Neural progenitor cell (in vitro differentiated cells): ENCODE results near the gene KIF2C. TPM values are rescaled to one million over a fixed set of nuclear protein-coding genes. Genes with fewer than 3 reads are reported as not detected.
"Not testable (repeated sequence)": the region's sequence is repeated elsewhere in the genome, so short reads cannot be mapped to it uniquely, and the experiment has no call there.

Source experiments
- DNase-seq: peaks from one replicate; pipeline ENCODE4 v3.0.0-alpha.2; 2016; ENCODE audit warnings: low spot score
- H2AFZ ChIP-seq: fragments of 200-600 bp; sonication (generic); replicated peaks from 2 replicates; pipeline ENCODE4 v1.6.1; 2016; ENCODE audit warnings: antibody characterized with exemption
- H3F3A ChIP-seq: fragments of 200-600 bp; sonication (generic); 2 replicates; pipeline ENCODE4 v1.6.1; 2016; ENCODE audit warnings: antibody characterized with exemption, low read depth
- H3K27ac ChIP-seq: fragments of 200-600 bp; sonication (generic); 2 replicates; pipeline ENCODE4 v1.5.1; 2016; ENCODE audit warnings: mild to moderate bottlenecking
- H3K27me3 ChIP-seq: fragments of 200-600 bp; sonication (generic); 2 replicates; pipeline ENCODE4 v1.6.1; 2016; ENCODE audit warnings: mild to moderate bottlenecking, moderate library complexity
- H3K36me3 ChIP-seq: fragments of 200-600 bp; sonication (generic); 2 replicates; pipeline ENCODE4 v1.5.1; 2016
- H3K4me1 ChIP-seq: fragments of 200-600 bp; sonication (generic); 2 replicates; pipeline ENCODE4 v1.6.1; 2016; ENCODE audit warnings: mixed run types
- H3K4me2 ChIP-seq: fragments of 200-600 bp; sonication (generic); 2 replicates; pipeline ENCODE4 v1.6.1; 2016
- H3K4me3 ChIP-seq: fragments of 200-600 bp; sonication (generic); 2 replicates; pipeline ENCODE4 v1.5.1; 2016
- H3K79me2 ChIP-seq: fragments of 200-600 bp; sonication (generic); 2 replicates; pipeline ENCODE4 v1.6.1; 2016; ENCODE audit warnings: low read depth
- H3K9ac ChIP-seq: fragments of 200-600 bp; sonication (generic); 2 replicates; pipeline ENCODE4 v1.6.1; 2016
- H3K9me3 ChIP-seq: fragments of 200-600 bp; sonication (generic); 2 replicates; pipeline ENCODE4 v1.5.1; 2016; ENCODE audit warnings: low read depth
- H4K20me1 ChIP-seq: fragments of 200-600 bp; sonication (generic); 2 replicates; pipeline ENCODE4 v1.6.1; 2016; ENCODE audit warnings: low read depth
- H3K27ac Mint-ChIP-seq: 3 replicates; pipeline ENCODE4 v1.8.0; 2021; ENCODE audit warnings: mixed read lengths
- H3K27me3 Mint-ChIP-seq: 2 replicates; pipeline ENCODE4 v1.8.0; 2022; ENCODE audit warnings: low read depth, mild to moderate bottlenecking, inconsistent platforms, moderate library complexity, mixed read lengths; ENCODE audit not compliant: insufficient read depth
- H3K36me3 Mint-ChIP-seq: 3 replicates; pipeline ENCODE4 v1.8.0; 2021; ENCODE audit warnings: mixed read lengths
- H3K4me1 Mint-ChIP-seq: 3 replicates; pipeline ENCODE4 v1.8.0; 2021; ENCODE audit warnings: mixed read lengths
- H3K4me3 Mint-ChIP-seq: 3 replicates; pipeline ENCODE4 v1.8.0; 2021; ENCODE audit warnings: mild to moderate bottlenecking, moderate library complexity, mixed read lengths
- H3K9me3 Mint-ChIP-seq: 3 replicates; pipeline ENCODE4 v1.8.0; 2020; ENCODE audit warnings: mixed read lengths
- EZH2 ChIP-seq: fragments of 200-600 bp; sonication (generic); IDR thresholded peaks from 2 replicates; pipeline ENCODE4 v1.6.1; 2017; ENCODE audit warnings: antibody characterized with exemption, mild to moderate bottlenecking, moderate library complexity
- EZH2phosphoT487 ChIP-seq: fragments of 200-600 bp; sonication (generic); IDR thresholded peaks from 2 replicates; pipeline ENCODE4 v1.6.1; 2017; ENCODE audit warnings: antibody characterized with exemption
- total RNA-seq: library from RNA; depleted of rRNA; stranded (reverse); fragments of >200 nt; gene quantifications from 2 replicates; pipeline ENCODE4 v1.2.3, GENCODE V29; 2015; ENCODE audit warnings: low replicate concordance
- TF ChIP-seq, protein P1 (sequence below): fragments of 200-600 bp; sonication (generic); IDR thresholded peaks from 2 replicates; pipeline ENCODE4 v1.5.1; 2017; ENCODE audit warnings: antibody characterized with exemption, mild to moderate bottlenecking

KIF2C gene
- total RNA-seq, 1 donor from 2014 or later, result 133 TPM

DNA sequence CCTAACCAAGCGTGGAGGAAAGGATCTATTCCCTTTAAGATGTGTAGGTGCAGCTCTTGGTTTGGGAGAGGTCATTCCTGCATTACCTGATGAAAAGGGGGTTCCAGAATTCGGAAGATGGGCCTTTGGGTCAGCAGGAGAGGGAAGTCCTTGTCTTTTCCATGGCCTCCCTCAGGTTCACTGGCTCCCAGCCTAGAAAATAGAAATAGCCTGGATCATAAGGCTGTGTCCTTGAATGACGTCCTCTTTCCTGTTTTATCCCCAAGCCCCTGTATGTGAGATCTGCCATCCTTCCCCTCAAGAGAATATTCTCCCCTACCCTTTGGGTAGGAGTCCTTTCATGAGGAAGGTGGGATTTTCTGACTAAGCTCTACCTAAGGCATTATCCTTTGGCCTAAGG is 21.2 kb downstream of the KIF2C start:
- no peaks in the 10 kb centered on the region for H3K36me3 ChIP-seq
- no peaks in the 10 kb centered on the region for H3K27me3 ChIP-seq
- H2AFZ ChIP-seq, result no peak overlapping the region
- H3K27ac Mint-ChIP-seq, result no peak overlapping the region
- H3K27me3 Mint-ChIP-seq, result peaks cover 2% of the 10 kb centered on the region
- no peaks in the 10 kb centered on the region for H4K20me1 ChIP-seq
- no peaks in the 10 kb centered on the region for H3K9me3 ChIP-seq
- H3K9me3 Mint-ChIP-seq, result no peaks in the 10 kb centered on the region
- H3K4me3 Mint-ChIP-seq, result no peak overlapping the region
- no peak overlapping the region for H3K9ac ChIP-seq
- no peak overlapping the region for H3K4me3 ChIP-seq
- no peaks in the 10 kb centered on the region for H3K4me1 ChIP-seq
- TF ChIP-seq EZH2 (no peak), EZH2phosphoT487 (no peak)
- TF ChIP-seq, protein P1, sequence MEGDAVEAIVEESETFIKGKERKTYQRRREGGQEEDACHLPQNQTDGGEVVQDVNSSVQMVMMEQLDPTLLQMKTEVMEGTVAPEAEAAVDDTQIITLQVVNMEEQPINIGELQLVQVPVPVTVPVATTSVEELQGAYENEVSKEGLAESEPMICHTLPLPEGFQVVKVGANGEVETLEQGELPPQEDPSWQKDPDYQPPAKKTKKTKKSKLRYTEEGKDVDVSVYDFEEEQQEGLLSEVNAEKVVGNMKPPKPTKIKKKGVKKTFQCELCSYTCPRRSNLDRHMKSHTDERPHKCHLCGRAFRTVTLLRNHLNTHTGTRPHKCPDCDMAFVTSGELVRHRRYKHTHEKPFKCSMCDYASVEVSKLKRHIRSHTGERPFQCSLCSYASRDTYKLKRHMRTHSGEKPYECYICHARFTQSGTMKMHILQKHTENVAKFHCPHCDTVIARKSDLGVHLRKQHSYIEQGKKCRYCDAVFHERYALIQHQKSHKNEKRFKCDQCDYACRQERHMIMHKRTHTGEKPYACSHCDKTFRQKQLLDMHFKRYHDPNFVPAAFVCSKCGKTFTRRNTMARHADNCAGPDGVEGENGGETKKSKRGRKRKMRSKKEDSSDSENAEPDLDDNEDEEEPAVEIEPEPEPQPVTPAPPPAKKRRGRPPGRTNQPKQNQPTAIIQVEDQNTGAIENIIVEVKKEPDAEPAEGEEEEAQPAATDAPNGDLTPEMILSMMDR, result no peak
- no peak overlapping the region for H3K27ac ChIP-seq
- peaks cover 6% of the 10 kb centered on the region for H3F3A ChIP-seq
- H3K79me2 ChIP-seq, result no peaks in the 10 kb centered on the region
- H3K4me1 Mint-ChIP-seq, result no peaks in the 10 kb centered on the region
- H3K4me2 ChIP-seq, result no peak overlapping the region
- no peak for DNase-seq
- H3K36me3 Mint-ChIP-seq, result peaks cover 37% of the 10 kb centered on the region

DNA sequence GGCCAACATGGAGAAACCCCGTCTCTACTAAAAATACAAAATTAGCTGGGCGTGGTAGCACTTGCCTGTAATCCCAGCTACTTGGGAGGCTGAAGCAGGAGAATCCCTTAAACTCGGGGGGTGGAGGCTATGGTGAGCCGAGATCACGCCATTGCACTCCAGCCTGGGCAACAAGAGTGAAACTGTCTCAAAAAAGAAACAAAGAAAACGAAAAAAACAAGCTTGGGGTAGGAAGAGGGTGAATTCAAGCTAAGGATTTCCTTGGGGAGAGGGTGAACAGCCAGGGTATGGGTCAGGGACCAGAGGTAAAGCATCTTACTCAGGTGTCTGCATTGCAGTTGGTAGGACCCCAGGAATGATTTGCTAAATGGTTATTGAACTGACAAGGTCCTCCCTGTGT is 26.8 kb downstream of the KIF2C start:
- not testable (repeated sequence) for H3K27ac Mint-ChIP-seq, H3K36me3 ChIP-seq, H3K4me2 ChIP-seq, DNase-seq, H3K4me3 ChIP-seq, H4K20me1 ChIP-seq, H3K9ac ChIP-seq, H3K9me3 Mint-ChIP-seq, H3K4me3 Mint-ChIP-seq, H3K9me3 ChIP-seq, H3K4me1 Mint-ChIP-seq, H3K27me3 ChIP-seq, H3K79me2 ChIP-seq, H3K4me1 ChIP-seq, H2AFZ ChIP-seq, H3K27ac ChIP-seq, H3K27me3 Mint-ChIP-seq
- peaks cover 20% of the 10 kb centered on the region for H3K36me3 Mint-ChIP-seq
- H3F3A ChIP-seq, result peaks cover 22% of the 10 kb centered on the region

DNA sequence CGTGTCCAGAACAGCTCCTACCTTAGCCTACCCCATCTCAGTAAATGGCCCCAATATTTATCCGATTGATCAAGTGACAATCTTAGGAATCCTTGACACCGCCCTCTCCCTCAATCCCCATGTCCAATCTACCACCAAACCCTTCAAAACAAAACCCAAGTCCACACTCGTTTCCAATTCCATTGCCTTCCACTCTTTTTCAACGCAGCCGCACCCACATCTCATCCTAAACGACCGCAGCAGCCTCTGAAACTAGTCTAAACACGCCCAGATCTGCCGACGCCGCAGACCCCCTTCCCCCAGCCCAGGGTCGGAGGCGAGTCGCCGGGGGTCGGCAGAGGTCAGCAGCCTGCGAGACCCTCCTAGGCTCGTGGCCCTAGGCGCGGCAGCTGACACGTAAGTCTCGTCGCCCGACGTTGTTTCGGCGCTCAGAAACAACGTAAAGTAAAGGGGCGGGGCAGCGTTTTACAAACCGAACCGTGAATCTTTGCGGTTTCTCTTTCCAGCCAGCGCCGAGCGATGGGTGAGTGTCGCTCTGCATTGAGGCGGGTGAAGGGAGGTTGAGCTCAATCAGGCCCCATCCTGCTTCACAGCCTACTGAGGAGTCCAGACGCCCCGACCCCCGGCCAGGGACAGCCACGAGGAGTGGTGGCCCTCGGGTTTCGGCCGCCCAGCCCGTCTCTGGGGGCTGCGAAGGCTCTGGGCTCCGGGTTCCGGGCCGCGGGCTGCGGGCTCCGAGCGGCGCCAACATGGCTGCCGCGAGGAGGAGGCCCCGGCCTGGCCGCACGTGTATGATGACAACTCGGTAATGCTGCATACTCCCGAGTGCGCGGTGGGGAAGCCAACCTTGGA is 35.7 kb downstream of the KIF2C start, which contains the start of gene RPS8:
Gene RPS8 (plus strand): TSS at position 463 of the 852 bp plus-strand sequence. CDS start 57 bp downstream, at position 520.
- Mint-ChIP-seq H3K4me1 (peaks cover 27% of the 10 kb centered on the region), H3K27ac (peak within 1 kb of the TSS; percentile 95), H3K9me3 (no peaks in the 10 kb centered on the region), H3K27me3 (peaks cover 12% of the 10 kb centered on the region), H3K4me3 (peak within 1 kb of the TSS; percentile 93), H3K36me3 (peaks cover 22% of the 10 kb centered on the region)
- Histone ChIP-seq H4K20me1 (peaks cover 40% of the 10 kb centered on the region), H3K27me3 (no peaks in the 10 kb centered on the region), H2AFZ (peak within 1 kb of the TSS; percentile 65), H3K36me3 (peaks cover 8% of the 10 kb centered on the region), H3K4me1 (peaks cover 16% of the 10 kb centered on the region), H3K27ac (peak within 1 kb of the TSS; percentile 84), H3K9ac (peak within 1 kb of the TSS; percentile 93), H3K4me3 (peak within 1 kb of the TSS; percentile 93), H3K4me2 (peak within 1 kb of the TSS; percentile 99), H3K79me2 (peaks cover 45% of the 10 kb centered on the region), H3F3A (peaks cover 59% of the 10 kb centered on the region), H3K9me3 (no peaks in the 10 kb centered on the region)
- DNase-seq, result peak; percentile 98
- no peak for TF ChIP-seq EZH2phosphoT487
- no peak for TF ChIP-seq EZH2
- TF ChIP-seq, protein P1, result no peak
